ENCODE measurements around the gene CEP72.
"Not testable (repeated sequence)": the region's sequence is repeated elsewhere in the genome, so short reads cannot be mapped to it uniquely, and the experiment has no call there.

The CEP72 gene

DNA sequence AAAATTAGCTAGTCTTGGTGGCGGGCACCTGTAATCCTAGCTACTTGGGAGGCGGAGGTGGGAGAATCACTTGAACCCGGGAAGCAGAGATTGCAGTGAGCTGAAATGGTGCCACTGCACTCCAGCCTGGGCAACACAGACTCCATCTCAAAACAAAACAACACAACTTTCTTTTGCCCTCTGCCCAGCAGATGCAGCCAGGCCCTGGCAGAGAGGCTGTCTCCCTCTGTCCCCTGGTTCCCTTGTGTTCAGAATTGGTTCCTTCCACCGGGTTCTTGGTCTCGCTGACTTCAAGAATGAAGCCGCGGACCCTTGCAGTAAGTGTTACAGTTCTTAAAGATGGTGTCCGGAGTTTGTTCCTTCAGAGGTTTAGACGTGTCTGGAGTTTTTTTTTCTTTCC, 30.2 kb upstream of the CEP72 start:
- DNase-seq = no peak

DNA sequence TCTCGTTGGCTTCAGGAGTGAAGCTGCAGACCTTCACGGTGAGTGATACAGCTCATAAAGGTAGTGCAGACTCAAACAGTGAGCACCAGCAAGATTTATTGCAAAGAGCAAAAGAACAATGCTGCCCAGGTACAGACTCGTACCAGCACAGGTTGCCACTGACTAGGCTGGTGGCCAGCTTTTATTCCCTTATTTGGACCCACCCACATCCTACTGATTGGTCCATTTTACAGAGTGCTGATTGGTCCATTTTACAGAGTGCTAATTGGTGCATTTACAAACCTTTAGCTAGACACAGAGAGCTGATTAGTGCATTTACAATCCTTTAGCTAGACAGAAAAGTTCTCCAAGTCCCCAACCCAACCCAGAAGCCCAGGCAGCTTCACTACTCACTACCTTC, 29.7 kb upstream of the CEP72 start:
- not testable (repeated sequence) for DNase-seq

DNA sequence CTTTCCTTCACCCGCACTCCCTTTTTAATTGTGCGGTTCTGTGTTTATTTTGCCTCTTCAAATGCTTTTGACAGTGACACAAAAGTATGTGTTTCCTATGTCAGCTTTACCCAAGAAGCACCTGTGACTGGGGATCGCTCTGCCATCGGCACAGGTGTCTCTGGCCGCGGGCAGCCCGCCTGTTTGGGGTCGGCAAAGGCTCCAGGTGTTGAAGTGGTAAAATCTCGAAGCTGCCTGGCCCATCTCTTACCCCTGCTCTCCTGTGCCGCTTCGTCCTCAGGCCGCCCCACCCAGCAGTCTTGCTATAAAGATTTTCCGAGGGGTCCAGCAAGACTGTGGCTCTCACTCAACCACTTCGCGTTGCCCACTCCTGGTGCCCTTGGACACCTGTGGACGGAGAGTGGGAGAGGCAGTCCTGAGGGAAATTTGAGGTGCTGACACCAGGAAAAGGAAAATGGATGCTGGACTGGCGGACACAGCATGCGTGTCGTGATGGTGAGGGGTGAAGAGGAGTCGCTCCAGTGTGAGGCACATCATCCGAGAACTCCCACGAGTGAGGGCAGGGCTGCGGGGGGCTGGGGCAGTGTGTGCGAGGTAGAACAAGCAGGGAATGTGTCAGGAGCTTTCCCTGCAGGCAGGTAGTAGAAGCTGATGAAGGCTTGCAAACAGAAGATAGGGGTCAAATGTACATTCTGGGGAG, 29.1 kb upstream of the CEP72 start:
- no peak for DNase-seq

DNA sequence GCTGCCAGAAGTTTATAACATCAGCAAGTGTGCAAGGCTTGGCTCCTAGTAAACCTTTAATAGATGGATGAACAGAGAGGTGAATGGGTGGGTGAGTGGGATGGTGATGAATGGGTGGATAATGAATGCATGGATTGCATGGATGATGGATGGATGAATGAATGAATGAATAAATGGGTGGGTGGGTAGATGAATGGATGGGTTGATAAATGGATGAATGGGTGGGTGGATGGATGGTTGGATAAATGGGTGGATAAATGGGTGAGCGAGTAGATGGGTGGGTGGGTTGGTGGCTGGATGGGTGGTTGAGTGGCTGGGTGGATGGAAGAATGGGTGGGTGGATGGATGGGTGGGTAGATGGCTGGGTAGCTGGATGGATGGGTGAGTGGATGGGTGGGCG, 28.5 kb upstream of the CEP72 start:
- DNase-seq = no peak

DNA sequence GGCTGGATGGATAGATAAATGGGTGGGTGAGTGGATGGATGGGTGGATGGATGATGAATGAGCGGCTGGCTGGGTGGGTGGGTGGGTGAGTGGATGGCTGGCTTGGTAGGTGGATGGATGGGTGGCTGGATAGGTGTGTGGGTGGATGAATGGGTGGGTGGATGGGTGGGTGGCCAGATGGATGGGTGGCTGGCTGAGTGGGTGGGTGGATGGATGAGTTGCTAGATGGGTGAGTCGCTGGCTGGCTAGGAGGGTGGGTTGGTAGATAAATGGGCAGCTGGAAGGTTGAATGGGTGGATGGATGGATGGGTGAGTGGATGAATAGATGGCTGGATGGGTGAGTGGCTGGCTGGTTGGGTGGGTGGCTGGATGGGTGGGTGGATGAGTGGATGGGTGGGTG, 27.9 kb upstream of the CEP72 start:
- no peak for DNase-seq

DNA sequence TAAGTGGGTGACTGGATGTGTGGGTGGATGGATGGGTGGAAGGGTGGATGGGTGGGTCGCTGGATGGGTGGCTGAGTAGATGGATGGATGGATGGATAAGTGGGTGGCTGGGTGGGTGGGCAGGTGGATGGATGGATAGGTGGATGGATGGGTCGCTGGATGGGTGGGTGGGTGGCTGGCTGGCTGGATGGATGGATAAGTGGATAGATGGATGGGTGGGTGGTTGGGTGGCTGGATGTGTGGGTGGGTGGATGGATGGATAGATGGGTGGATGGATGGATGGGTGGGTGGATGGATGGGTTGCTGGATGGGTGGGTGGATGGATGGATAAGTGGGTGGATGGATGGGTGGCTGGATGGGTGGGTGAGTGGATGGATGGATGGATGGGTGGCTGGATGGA, 27.3 kb upstream of the CEP72 start:
- DNase-seq = no peak

DNA sequence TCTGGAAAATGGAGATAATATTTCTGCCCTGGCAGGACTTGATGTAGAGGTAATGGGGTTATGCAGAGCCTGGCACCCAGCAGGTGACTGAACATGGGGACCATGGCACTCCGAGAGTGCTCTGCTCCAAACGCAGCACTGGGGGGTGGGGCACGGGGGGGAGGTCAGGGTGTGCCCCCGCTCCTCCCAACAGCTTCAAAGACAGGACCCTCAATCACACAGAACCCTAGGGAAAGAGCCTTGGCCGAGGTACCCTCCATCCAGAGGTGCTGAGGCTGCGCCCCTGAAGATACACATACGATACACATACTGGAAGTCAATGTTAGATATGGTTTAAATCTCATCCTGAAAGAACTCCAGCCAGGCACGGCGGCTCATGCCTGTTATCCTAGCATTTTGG, 26.6 kb upstream of the CEP72 start:
- no peak for DNase-seq

DNA sequence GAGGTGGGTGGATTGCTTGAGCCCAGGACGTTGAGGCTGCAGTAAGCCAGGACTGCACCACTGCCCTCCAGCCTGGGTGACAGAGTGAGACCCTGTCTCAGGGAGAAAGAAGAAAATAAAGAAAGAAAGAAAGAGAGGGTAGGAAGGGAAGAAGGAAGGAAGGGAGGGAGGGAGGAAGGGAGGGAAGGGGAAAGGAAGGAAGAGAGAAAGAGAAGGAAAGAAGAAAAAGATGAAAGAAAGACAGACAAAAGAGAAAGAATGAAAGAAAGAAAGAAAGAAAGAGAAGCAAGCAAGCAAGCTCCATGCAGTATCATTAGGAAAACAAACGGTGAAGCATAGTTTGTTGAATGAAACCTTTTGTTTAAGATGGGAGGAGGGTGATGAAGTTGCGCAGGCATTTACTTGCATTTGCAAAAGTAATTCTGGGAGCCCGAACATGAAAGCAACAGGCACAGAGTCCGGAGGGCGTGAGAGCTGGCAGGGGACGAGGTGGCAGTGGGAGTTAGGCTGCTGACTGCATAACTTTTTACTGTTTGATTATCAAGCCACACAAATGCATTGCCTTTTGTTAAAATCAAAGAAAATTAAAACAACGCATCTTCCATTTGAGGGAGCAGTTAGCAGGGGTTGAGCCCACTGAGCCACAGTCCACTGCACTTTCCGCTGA, 26.0 kb upstream of the CEP72 start:
- DNase-seq = no peak

DNA sequence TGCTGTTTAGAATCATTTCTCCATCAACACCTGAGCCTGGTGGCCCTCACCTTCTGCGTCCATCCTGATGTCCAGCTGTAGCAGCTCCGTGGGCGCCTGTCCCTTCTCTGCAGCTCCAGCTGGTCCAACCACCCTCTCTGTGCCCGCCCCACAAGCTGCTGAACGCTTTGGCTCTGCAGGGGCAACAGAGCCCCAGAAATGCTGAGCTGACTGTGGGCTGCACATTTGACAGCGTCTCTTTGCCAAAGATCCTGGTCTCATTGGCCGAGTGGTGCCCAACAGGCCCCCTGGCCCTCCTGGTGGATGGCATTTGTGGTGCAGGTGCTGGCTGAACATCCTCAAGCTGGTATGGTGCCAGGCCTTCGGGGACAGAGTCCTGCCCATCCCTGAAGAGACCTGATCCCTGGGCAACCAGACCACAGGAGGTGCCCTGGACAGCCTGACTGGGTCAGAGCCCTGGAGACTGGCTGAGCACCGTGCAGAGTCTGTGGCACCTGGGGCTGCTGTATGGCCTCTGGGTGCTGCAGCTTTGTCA, 25.3 kb upstream of the CEP72 start:
- DNase-seq = no peak

DNA sequence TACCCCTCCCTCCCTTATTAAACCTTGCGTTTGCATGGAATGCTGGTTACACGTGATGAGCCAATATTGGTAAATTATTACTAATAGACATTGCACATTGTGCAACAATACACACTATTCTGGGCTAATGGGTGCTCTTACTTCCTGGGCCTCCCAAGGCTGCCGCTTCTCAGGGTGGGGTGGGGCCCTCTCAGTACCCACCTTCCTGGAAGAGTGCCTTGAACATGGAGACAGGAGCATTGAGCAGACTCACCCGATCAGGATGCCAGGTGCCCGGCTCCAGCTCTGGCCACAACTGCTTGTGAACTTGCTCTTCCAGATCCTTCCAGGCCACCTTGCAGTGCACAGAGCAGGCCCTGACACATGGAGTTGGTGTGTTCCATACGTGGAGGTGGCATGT, 24.7 kb upstream of the CEP72 start:
- no peak for DNase-seq

DNA sequence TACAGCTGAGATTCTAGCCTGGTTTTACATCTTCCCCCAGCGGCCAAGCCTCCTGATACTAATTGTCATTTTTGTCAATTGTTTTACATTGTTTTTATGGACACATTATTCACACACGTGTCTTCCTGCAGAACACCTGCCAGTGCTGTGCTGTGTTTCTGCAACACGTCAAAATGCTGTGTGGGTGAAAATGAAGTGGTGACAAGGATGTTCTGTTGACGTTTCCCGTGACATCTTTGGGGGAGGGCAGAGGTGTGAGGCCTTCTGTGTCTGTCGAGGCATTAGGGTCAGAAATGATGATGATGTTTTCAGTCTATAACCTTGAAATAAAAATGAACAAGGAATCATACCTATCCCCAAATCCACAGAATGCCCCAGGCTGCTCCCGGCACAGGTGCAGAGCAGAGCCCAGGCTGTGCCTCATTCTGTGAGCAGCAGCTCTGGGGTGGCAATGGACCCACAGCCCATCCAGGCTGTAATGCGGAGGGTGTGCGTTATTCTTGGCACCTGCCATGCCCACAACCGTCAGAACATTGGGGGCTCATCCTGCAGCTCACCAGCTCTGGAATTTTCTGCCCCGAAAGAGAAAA, 23.6 kb upstream of the CEP72 start:
- DNase-seq = no peak

DNA sequence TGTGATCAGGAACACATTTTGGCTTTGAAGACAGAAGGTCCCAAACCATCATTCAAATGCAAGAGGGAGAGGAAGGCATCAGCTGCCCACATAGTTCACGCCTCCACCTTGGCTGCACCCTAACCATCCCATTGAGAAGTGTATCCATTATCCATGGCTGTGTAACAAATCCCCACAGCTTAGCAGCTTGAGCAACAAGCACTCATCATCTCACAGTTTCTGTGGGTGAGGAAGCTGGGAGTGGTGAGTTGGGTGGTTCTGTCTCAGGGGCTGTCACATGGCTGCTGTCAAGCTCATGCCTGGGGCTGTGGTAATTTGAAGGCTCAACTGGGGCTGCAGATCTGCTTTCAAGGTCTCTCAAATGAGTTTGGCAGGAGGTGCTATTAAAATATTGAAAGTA, 23.0 kb upstream of the CEP72 start:
- DNase-seq = no peak

DNA sequence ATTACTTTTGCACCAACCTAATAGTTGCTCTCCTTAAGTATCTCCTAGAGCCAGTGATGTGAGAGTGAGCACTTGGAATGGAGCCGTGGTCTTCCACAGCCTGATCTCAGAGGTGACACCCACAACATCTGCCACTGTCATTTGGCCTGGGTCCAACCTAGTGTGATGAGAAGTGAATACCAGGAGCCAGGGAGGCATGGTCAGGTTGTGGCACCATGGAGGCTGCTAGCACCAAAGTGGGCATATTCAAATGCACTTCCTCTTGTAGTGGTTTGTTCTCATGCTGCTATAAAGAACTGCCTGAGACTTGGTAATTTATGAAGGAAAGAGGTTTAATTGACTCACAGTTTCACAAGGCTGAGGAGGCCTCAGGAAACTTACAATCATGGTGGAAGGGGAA, 22.6 kb upstream of the CEP72 start:
- no peak for DNase-seq

DNA sequence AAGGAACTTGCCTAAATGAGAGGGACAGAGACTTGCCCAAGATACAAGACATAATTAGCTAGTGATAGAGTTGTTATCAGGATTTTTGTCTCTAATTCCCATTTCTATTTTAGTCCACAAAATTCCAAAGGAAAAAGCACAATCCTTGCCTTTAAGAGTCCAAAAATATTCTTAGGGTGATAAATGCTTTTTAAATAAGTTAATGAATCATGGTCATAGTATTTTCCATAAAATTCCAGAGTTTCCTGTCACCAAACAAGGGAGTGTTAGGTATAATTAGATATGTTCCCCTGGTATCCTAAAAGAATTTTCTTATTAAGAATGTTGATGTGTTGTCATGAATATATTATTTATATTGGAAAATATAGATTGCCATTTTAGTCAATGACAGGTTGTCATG, 21.8 kb upstream of the CEP72 start:
- no peak for DNase-seq

DNA sequence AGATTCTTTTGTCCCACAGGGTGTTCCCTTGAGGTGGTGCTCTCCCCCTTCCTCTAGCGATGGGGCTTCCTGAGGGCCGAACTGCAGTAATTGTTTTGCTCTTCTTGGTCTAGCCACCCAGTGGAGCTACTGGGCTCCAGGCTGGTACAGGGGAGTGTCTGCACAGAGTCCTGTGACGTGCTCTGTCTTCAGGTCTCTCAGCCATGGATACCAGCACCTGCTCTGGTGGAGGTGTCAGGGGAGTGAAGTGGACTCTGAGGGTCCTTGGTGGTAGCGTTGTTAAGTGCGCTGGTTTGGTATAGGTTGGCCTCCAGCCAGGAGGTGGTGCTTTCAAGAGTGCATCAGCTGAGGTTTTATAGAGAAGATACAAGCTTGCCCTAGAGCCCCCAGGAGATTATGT, 20.4 kb upstream of the CEP72 start:
- no peak for DNase-seq

DNA sequence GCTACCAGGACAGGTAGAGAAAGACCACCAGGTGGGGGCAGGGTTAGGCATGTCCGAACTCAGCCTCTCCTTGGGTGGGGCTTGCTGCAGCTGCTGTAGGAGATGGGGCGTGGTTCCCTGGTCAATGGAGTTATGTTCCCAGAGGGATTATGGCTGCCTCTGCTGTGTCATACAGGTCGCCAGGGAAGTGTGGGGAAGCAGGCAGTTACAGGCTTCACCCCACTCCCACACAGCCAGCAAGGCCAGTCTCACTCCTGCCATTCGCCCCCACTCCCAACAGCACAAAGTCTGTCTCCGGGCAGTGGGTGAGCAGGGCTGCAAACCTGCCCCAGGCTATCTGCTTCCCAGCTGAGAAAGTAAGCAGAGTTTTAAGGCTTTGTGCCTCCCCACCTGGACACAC, 20.0 kb upstream of the CEP72 start:
- DNase-seq = no peak

DNA sequence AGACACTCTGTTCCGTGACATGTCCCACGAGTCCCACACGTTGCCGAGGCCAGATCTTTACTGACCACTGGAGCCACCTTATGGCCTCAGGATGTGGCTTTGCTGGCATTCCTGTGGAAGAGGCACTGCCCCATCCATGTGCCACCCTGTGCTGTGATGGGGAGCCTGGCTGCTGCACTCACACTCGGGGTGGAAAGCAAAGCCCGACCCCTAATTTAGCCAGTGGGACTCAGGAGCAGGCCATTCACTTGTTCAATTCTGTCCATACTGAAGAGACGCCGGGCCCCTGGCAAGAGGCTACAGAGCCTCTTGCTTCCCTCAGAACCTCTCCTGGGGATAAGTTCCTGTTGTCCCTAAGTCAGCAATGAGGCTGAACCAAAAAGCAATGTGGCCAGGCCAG, 18.6 kb upstream of the CEP72 start:
- no peak for DNase-seq

DNA sequence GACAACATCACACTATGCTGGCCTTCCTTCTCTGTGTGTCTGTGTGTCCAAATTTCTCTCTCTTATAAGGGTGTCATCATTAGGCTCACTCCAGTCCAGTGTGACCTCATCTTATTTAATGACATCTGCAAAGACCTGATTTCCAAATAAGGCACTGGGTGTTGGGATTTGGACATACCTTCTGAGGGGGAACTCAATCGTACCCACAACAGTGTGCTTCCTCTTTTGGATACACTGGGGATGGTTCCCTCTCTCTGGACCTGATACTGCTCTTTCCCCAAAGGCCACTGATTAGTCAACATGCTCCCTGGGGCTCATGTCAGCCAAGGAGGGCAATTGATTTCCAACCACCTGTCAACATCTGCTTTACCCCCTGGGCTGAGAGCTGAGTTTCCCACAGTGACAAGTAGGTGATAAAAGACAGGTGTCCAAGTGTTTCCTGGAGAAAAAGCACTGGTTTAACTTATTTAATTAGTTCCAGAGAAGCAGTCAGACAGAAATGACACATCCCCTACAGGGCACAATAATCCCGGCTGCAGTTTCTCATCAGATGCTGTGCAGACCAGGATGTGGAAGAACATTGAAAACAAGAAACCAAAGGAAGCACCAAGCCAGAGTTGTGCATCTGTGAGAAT, 17.8 kb upstream of the CEP72 start:
- DNase-seq = no peak

DNA sequence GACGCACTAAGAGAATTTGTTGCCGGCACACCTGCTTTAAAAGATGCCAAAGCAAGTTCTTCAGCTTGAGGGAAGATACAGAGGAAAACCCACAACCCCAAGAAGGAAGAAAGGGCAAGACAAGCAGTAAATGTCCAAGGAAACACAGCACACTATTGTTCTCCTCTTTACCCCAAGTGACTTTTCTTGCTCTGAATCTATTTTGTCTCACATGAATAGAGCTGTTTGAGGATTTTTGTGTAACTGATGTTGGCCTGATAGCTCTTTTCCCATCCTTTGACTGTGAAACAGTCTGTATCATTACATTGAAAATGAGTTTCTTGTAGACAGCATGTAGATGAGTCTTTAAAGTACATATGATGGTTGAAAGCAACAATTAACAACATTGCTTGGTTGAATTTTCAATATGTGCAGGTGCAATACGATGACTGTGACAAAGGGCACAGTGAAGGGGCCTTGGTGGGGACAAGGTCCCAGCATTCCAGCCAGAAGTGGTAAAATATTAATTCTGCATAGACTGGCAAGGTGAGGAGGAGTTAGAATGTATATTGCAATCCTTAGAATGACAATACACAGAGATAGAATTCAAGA, 16.8 kb upstream of the CEP72 start:
- DNase-seq = no peak

DNA sequence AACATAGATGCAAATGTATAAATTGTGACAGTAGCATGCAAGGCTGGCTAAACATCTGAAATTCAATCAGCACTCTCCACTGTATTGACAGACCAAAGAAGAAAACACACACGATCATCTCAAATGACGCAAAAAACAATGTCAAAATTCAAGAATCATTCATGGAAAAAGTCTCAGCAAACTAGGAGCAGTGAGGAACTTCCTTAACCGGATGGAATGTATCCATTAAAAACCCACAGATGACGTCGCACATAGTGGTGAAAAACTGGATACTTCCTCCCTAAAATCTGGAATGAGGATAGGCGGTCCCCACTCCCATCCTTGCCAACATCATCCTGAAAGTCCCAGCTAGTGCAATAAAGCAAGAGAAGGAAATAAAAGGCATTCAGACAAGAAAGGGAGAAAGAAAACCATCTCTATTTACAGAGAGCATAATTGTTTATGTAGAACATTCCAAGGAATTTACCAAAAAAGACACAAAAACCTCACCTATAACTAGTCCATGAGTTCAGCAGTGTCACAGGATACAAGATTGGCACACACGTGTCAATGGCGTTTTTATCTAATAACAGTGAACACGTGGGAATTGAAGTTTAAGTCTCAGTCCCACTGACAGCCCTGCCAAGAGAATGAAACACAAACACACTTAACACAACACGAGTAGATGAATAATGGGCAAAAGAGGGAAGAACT, 14.1 kb upstream of the CEP72 start:
- no peak for DNase-seq

DNA sequence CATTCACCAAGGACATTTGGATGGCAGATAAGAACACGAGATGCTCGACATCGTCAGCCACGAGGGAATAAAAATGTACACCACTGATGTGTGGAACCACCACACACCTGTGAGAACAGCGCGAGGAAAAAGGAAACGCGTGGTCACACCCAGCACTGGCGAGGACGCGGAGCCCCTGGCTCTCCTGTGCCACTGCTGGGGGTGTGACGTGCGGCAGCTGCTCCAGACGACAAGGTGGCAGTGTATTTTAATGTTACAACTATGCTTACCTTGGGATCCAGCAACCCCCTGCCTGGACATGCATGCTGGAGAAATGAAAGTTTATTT, 13.6 kb upstream of the CEP72 start:
- DNase-seq = no peak

DNA sequence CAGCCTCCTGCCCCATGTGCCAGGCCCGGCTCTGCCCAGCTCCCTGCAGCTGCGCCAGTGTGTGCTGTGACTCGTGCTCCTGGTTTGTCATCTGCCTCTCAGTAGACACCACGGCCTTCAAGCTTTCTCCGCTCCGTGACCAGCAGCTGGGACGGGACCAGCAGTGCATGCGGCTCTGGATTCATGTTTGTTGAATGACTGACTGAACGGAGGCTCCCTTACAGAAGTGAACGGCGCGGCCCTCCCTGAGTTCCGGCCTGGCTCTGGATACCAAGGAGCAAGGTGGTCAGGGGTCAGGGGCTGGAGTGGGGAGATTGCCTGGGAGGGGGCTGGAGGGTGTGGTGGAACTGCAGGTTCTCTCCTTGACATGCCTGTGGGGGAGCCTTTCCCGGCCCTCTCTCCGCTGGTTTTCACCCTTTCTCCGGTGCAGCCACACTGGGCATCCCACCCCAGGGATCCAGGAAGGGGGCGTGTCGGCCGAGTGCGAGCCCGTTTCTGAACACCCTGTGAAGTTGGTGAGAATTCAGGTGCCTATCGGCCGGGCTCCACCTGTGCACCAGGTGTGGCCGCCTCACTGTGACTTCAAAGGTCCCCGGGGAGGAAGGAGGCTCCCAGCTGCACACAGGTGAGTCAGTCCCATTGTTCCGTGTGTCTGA, 11.1 kb upstream of the CEP72 start:
- DNase-seq = no peak

Measured in left hindlimb (tissue), 1 donor.